Transverse colon (tissue), 4 donors: ENCODE measurements around the gene LRP1. TPM values are rescaled to one million over a fixed set of nuclear protein-coding genes. Genes with fewer than 3 reads are reported as not detected.

Experiments used
- DNase-seq: peaks from one replicate; pipeline ENCODE4 v3.0.0-alpha.2; 2019
- H3K27ac ChIP-seq, 4 donors: fragments of 200-600 bp; sonication (generic); 2 replicates each; pipeline ENCODE4 v1.5.1; 2016 to 2018; ENCODE audit warnings: inconsistent platforms in 4 of 4
- H3K27me3 ChIP-seq: fragments of 200-600 bp; sonication (generic); 2 replicates; pipeline ENCODE4 v1.5.1; 2017; ENCODE audit warnings: inconsistent platforms
- H3K36me3 ChIP-seq, 4 donors: fragments of 200-600 bp; sonication (generic); 2 replicates each; pipeline ENCODE4 v1.5.1; 2017 to 2019; ENCODE audit warnings: inconsistent platforms in 4 of 4
- H3K4me1 ChIP-seq, 4 donors: fragments of 200-600 bp; sonication (generic); 2 replicates each; pipeline ENCODE4 v1.5.1; 2017 to 2020; ENCODE audit warnings: inconsistent platforms in 4 of 4
- H3K4me3 ChIP-seq, 4 donors: fragments of 200-600 bp; sonication (generic); 1 replicate in 1 of 4; 2 replicates in 3 of 4; pipeline versions ENCODE4 v1.5.1 to v1.6.1; 2017 to 2019; ENCODE audit warnings: inconsistent platforms in 4 of 4
- H3K9me3 ChIP-seq, 2 donors: fragments of 200-600 bp; sonication (generic); 2 replicates each; pipeline ENCODE4 v1.5.1; 2017 to 2019; ENCODE audit warnings: inconsistent platforms in 2 of 2
- EP300 ChIP-seq: sonication (generic); formaldehyde crosslinking; IDR thresholded peaks from one replicate; pipeline ENCODE4 v1.6.1; 2017; ENCODE audit warnings: antibody characterized with exemption, low read depth
- POLR2A ChIP-seq: fragments of 450-650 bp; IDR thresholded peaks from one replicate; pipeline ENCODE4 v1.6.1; 2016; ENCODE audit warnings: antibody characterized with exemption, mild to moderate bottlenecking, moderate library complexity
- POLR2AphosphoS5 ChIP-seq, 3 donors: sonication (generic); formaldehyde crosslinking; IDR thresholded peaks; one replicate each; pipeline ENCODE4 v1.6.1; 2016; ENCODE audit warnings: antibody characterized with exemption in 3 of 3
- WGBS, 2 donors: methylation state at CpG; one replicate each; pipeline ENCODE4 v1.1.5; 2018; ENCODE audit warnings: low coverage in 1 of 2; 5-methylcytosine and 5-hydroxymethylcytosine counted together
- in situ Hi-C, 4 donors: fragments of 200-750 bp; cut with MboI; loops; one replicate each; pipeline versions ENCODE4 v1.15.0 to v1.15.1; 2017; ENCODE audit warnings: low sequenced_read_pairs in 3 of 4, low pct_ligation_motif_present in 1 of 4, low pct_unique_long_range_greater_than_20kb in 1 of 4
- intact Hi-C: fragments of 100-400 bp; cut with DNase I; formaldehyde crosslinking; loops from one replicate; pipeline ENCODE4 v1.15.1; 2023; ENCODE audit warnings: low total_unique reads
- total RNA-seq, 4 donors: library from RNA; depleted of rRNA; stranded (reverse); fragments of >200 nt; gene quantifications; one replicate each; pipeline ENCODE4 v1.1.0, GENCODE V29; 2016
- TF ChIP-seq, protein P1 (sequence below), 5 experiments: fragments of 200-600 bp in 3 of 5; fragments of 450-650 bp in 2 of 5; sonication (generic) in 3 of 5; IDR thresholded peaks; 1 replicate in 2 of 5; 2 replicates in 3 of 5; pipeline ENCODE4 v1.5.1; 2016 to 2017; ENCODE audit warnings: antibody characterized with exemption in 5 of 5, inconsistent platforms in 3 of 5, mild to moderate bottlenecking in 2 of 5, moderate library complexity in 1 of 5

Gene LRP1
- total RNA-seq, 4 donors from 2014 or later = 94.3 to 248 (median 199) TPM

DNA sequence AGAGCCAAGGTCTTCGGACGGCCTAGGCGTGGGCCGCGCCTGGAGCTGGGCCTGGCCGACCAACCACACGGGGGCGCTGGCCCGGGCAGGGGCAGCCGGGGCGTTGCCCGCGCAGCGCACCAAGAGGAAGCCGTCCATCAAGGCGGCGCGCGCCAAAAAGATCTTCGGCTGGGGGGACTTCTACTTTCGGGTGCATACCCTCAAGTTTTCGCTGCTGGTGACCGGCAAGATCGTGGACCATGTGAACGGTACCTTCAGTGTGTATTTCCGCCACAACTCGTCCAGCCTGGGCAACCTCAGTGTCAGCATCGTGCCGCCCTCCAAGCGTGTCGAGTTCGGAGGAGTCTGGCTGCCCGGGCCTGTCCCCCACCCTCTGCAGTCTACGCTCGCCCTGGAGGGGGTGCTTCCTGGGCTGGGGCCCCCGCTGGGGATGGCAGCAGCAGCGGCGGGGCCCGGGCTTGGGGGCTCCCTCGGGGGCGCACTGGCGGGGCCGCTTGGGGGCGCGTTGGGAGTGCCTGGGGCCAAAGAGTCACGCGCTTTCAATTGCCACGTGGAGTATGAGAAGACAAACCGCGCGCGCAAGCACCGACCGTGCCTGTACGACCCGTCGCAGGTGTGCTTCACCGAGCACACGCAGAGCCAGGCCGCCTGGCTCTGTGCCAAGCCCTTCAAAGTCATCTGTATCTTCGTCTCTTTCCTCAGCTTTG is 96.8 kb downstream of the LRP1 start:
- TF ChIP-seq, protein P1, sequence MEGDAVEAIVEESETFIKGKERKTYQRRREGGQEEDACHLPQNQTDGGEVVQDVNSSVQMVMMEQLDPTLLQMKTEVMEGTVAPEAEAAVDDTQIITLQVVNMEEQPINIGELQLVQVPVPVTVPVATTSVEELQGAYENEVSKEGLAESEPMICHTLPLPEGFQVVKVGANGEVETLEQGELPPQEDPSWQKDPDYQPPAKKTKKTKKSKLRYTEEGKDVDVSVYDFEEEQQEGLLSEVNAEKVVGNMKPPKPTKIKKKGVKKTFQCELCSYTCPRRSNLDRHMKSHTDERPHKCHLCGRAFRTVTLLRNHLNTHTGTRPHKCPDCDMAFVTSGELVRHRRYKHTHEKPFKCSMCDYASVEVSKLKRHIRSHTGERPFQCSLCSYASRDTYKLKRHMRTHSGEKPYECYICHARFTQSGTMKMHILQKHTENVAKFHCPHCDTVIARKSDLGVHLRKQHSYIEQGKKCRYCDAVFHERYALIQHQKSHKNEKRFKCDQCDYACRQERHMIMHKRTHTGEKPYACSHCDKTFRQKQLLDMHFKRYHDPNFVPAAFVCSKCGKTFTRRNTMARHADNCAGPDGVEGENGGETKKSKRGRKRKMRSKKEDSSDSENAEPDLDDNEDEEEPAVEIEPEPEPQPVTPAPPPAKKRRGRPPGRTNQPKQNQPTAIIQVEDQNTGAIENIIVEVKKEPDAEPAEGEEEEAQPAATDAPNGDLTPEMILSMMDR (IDR thresholded peaks at IDR 0.05) = peak; percentile 37 to 74 (median 72)
- TF ChIP-seq POLR2A = no peak
- Histone ChIP-seq H3K4me1 (peaks cover 13 to 38% (median 23%) of the 10 kb centered on the region in 4 donors), H3K4me3 (peak overlapping the region in 1 of 4 donors; percentile 1), H3K36me3 (no peaks in the 10 kb centered on the region), H3K27me3 (peaks cover 72% of the 10 kb centered on the region), H3K27ac (no peak overlapping the region), H3K9me3 (no peaks in the 10 kb centered on the region)
- intact Hi-C loops = no loop called here
- peak; percentile 69 for DNase-seq
- WGBS, 2 donors = 9% methylated on average over 41 of the region's 61 CpGs; no CpG with 5 or more reads in 1 of the 2 donors
- in situ Hi-C loops = no loop called here

DNA sequence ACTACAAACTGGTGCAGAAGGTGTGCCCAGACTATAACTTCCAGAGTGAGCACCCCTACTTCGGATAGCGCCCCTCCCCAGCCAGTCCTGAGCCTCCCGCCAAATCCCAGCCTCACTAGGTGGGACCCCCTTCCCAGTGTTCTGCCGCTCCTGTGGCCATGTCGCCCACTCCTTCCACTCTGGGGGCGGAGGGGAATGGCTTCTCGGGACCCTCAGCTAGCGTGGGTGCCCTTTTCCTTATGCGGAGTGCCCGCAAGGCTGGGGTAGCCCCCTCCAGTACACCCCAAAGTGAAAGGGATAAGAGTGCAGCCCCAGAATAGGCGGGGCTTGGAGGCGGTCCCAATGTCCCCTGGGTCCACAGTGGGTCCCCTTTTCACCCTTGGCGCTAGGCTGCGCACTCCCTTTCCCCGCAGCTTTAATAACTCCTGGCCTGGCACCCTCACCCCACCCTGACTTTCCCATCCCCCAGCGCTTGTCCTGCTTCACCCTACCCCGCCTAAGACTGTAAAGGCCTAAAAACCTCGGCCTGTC is 97.5 kb downstream of the LRP1 start:
- TF ChIP-seq EP300 (no peak), POLR2AphosphoS5 (IDR thresholded peaks at IDR 0.05) (no peak), POLR2A (no peak)
- TF ChIP-seq, protein P1 (IDR thresholded peaks at IDR 0.05) = no peak
- 38 to 48% methylated on average over 10 to 18 of the region's 18 CpGs for WGBS, 2 donors
- Histone ChIP-seq H3K27ac (no peak overlapping the region), H3K4me3 (no peak overlapping the region), H3K9me3 (no peaks in the 10 kb centered on the region), H3K4me1 (peaks cover 19 to 45% (median 30%) of the 10 kb centered on the region in 4 donors), H3K27me3 (peaks cover 66% of the 10 kb centered on the region), H3K36me3 (no peaks in the 10 kb centered on the region)
- intact Hi-C loops = no loop called here
- in situ Hi-C loops = no loop called here
- DNase-seq = no peak

DNA sequence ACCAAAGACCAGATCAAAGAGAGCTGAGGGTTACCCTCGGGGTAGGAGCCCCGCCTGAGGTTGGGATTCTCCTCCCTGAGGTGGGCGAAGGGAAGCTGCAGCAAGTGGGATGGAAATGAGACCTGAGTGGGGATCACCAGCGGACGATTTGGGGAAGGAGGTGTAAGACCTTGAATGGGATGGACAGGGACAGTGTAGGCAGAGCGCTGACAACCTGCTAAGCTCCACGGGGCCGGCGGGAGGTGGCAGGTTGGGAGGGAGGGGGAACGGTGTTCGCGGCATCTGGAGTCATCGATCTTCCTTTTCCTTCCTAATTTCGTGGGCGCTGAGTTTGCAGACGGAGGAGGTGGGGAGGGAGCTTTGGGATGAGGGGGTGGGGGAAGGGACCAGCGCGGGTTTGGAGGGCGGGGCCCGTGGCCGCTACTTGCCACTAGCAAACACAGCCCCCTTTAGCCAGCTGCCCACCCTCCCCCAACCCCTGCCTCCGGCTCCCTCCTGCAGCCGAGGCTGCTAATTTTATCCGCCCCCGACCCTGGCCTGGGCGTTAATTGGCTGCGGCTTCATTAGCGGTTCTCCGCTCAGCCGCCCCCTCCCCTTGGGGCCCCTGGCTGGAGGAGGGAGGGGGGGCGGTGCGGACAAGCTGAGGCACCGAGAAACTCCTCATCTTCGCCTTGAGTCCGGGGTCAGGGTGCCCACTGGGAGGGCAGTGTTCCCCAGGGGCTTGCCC is 98.5 kb downstream of the LRP1 start:
- in situ Hi-C loops = no loop called here
- intact Hi-C loops = no loop called here
- no peak for DNase-seq
- Histone ChIP-seq H3K27me3 (peaks cover 56% of the 10 kb centered on the region), H3K4me3 (no peak overlapping the region), H3K27ac (no peak overlapping the region), H3K36me3 (no peaks in the 10 kb centered on the region), H3K9me3 (no peaks in the 10 kb centered on the region), H3K4me1 (peaks cover 19 to 48% (median 31%) of the 10 kb centered on the region in 4 donors)
- 20 to 21% methylated on average over 12 to 33 of the region's 35 CpGs for WGBS, 2 donors
- TF ChIP-seq POLR2A (no peak), POLR2AphosphoS5 (IDR thresholded peaks at IDR 0.05) (no peak), EP300 (no peak)
- TF ChIP-seq, protein P1 (IDR thresholded peaks at IDR 0.05) = no peak

DNA sequence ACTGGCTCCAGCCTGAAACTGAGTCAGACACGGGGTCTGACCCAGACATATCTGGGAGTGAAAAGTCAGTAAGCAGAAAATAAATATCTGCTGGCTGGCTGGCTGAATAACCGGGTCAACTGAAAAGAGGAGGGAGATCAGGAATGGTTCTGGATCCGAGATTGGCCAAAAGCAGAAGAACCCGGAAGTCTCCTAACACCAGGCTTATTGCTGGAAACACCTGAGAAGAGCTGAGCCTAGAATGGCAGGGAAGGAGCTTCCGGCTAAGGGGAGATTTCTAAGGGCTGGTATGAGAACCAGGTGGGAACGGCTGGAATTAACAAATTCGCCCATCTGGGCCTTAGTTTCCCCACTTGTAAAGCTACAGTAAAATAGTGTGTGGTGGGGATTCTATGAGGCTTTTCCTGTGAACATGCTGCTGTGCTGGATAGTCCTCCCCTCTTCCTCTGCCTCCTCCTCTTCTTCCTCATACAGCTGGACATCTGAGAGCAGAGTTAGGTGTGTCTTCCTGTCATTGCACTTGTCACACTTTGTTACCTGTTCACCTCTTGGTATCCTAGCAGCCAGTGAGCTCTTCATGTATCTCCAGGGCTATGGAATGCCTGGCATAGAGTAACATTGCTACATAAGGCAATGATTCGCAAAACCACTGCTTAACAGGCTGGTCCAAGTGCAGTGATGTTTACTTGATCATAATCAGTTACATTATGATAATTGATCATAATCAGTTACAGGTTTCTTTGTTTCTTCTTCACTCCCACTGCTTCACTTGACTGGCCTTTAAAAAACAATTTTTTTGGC is 99.2 kb downstream of the LRP1 start:
- Histone ChIP-seq H3K9me3 (no peaks in the 10 kb centered on the region), H3K27me3 (peaks cover 48% of the 10 kb centered on the region), H3K4me1 (peaks cover 19 to 48% (median 31%) of the 10 kb centered on the region in 4 donors), H3K27ac (no peak overlapping the region), H3K4me3 (no peak overlapping the region), H3K36me3 (peaks cover 0 to under 1% (median 0%) of the 10 kb centered on the region in 4 donors)
- WGBS, 2 donors = 44 to 47% methylated on average over 3 to 7 of the region's 8 CpGs
- intact Hi-C loops (no loop called here), in situ Hi-C loops (no loop called here)
- DNase-seq = no peak
- TF ChIP-seq EP300 (no peak), POLR2AphosphoS5 (IDR thresholded peaks at IDR 0.05) (no peak), POLR2A (no peak)
- TF ChIP-seq, protein P1 (IDR thresholded peaks at IDR 0.05) = no peak
